Kidney tubule cell (primary cell): ENCODE results near the gene RYR2.
"Not testable (repeated sequence)": the region's sequence is repeated elsewhere in the genome, so short reads cannot be mapped to it uniquely, and the experiment has no call there.

Source experiments
- DNase-seq: peaks from one replicate; pipeline ENCODE4 v3.0.0-alpha.2; 2018; ENCODE audit warnings: low spot score

Gene RYR2

DNA sequence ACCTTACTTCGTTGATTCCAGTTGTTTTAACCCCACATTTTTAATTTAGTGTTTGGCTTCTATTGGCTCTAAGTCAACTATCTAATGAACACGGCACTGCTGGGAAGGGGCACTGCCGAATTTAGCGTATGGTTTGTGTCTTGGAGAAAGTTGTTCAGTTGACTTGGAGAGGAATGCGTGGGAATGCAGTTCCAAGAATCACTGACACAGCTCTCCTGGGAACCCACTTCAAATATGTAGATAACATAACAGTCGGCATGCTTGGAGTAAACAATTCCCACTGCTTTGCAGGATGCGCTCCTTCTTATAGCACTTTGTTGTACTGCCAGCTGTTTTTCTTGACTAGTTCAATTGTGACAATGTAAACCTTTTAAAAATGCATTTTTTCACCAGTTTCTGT, 104.3 kb downstream of the RYR2 start:
- no peak for DNase-seq

DNA sequence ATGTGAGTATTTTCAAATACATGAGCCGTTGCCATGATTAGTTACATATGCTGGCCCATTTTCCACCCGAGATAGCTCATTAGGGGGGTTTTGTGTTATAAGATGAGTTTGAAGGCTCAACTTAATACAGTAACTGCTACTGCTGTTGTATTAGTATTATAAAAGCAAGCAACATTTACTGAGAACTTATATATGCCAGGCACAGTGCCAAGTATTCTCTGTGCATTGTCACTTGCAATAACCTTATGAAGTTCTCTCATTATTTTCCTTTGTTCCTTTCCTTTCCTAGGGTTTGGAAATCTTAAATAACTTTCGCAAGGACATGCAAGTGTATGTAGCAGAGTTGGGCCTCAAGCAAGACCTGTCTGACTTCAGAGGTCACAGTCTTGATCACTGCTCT, 107.9 kb downstream of the RYR2 start:
- no peak for DNase-seq

DNA sequence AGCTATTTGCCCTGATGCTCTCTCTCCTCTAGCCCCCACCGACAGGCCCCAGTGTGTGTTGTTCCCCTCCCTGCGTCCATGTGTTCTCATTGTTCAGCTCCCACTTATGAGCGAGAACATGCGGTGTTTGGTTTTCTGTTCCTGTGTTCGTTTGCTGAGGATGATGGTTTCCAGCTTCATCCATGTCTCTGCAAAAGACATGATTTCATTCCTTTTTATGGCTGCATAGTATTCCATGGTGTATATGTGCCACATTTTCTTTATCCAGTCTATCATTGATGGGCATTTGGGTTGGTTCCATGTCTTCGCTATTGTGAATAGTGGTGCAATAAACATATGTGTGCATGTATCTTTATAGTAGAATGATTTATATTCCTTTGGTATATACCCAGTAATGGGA, 110.0 kb downstream of the RYR2 start:
- not testable (repeated sequence) for DNase-seq

DNA sequence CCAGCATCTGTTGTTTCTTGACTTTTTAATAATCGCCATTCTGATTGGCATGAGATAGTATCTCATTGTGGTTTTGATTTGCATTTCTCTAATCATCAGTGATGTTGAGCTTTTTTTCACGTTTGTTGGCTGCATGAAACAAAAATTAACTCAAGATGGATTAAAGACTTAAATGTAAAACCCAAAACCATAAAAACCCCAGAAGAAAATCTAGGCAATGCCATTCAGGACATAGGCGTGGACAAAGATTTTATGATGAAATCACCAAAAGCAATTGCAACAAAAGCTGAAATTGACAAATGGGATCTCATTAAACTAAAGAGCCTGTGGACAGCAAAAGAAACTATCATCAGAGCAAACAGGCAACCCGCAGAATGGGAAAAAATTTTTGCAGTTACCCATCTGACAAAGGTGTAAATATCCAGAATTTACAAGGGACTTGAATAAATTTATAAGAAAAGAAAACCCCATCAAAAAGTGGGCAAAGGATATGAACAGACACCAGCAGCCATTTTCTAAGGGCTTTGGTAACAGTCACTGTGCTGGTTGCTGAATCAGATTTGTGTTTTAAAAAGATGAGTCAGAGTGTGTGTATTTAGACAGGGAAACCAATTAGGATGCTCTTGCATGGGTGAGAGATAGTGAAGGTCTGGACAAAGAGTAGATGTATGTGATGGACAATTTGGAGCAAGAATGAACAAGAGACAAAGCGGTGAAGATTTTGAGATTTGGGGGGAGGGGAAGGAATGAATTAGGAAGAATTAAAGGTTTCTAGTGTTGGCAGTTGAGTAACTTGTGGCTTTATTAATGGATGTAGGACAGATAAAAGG, 110.7 kb downstream of the RYR2 start:
- DNase-seq: no peak

DNA sequence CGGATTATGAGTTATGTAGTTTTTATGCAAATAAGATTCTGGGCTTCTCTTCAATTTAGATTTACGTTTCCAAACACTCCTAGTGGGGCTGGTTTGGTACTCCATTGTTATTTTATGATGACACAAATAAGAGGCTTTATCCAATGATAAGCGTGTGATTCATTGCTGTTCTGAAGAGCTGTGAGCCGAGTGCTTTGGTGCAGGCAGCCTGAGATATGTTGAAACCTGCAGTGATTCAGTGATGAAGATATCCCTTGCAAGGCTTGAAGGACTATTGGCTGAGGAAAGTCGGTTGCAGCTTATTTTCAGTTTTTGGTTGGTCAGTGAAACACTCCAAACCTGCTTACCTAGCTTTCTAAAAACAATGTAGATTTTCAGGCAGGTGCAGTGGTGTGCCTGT, 112.2 kb downstream of the RYR2 start:
- no peak for DNase-seq

DNA sequence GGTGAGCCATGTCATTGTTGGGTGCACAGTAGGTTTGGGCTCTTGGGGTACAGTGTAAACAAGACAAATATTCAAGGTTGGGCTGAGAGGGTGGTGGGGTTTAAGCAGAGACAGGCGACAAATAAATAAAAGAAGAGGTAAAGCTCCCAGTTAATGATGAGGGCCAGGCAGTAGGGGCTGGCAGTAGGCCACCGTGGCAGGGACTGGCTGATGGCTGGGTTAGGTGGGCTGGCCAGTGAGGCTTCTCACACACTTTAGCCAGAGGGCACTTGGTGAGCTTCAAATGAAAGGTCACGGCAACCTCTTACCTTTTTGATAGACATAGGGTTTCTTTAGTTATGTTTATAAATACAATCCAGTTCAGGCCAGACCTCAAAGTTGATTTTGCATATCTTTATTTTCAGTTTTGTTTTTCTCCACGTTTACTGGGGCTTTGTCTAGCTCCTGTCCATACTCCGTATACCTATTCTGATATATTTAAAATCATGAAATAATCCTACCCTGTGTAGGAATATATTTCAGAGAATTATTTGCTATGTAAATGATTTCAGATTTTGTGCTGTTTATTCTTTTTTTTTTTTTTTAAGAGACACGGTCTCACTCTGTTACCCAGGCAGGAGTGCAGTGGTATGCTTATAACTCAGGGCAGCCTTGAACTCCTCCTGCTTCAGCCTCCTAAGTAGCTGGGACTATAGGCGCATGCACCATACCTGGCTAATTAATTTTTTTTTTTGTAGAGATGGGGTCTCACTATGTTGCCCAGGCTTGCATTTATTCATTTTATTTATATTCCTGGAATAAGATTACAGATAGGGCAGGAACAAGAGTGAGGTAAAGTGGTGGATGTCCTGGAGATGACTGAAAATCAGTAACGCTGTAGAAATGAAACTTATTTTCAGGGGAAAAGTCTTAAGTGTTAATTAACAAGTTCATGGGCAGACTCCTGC, 122.7 kb downstream of the RYR2 start:
- DNase-seq: no peak

DNA sequence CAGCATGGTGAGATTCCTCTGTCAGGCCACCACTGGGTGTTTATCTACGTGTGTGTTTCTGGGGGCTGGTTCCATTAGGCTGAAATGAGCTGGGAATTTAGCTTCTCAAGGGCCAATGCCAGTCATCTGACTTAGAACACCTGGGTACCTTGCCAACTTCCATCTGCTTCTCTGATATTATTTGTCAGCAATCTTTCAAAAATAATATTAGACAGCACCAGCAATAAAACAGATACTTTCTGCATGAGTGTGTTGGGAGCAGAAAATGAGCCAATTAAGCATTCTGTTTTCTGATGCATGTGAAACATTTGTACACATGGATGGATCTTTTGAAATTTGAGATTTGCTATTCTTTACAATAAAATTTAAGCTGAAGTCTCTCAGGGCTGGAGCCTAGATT, 124.1 kb downstream of the RYR2 start:
- no peak for DNase-seq

DNA sequence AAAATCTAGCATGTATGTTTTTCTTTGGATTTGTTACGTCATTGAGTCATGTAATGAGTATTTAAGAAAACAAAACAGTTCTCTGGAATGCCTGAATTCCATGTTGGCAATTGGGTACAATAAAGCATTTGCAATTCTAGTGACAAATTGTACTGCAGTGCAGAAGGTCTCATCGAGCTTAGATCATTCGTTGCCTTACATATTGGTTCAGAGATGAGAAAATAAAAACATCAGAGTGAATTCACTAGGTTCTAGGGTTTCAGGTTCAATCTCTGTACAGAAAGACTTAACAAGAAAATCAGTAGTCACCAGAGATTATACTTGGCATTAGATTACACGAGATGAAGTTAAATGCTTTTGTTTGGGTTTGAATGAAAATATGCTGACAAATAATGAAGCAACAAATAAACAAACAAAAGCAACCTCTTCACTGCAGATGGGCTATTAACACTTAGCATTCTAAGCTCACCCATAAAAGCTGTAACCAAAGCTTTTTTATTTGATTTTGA, 124.7 kb downstream of the RYR2 start:
- DNase-seq: no peak

DNA sequence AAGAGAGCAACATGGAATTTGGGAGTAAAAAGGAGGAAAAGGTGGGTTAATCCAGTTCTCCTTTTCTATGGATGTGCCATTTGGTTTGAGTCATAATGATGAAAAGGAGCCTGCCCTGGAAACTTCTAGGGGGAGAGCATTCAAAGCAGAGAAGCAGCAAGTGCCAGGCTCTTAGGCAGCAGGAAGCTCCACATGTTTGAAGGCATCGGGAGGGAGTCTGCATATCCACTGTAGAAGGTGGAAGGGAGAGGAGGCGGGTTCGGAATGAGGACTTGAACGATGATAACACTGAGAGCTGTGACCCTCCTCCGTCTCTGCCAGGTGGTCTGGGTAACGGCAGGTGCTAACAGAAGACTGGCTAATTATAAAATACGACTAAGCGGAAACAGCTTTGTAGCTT, 128.2 kb downstream of the RYR2 start:
- no peak for DNase-seq

DNA sequence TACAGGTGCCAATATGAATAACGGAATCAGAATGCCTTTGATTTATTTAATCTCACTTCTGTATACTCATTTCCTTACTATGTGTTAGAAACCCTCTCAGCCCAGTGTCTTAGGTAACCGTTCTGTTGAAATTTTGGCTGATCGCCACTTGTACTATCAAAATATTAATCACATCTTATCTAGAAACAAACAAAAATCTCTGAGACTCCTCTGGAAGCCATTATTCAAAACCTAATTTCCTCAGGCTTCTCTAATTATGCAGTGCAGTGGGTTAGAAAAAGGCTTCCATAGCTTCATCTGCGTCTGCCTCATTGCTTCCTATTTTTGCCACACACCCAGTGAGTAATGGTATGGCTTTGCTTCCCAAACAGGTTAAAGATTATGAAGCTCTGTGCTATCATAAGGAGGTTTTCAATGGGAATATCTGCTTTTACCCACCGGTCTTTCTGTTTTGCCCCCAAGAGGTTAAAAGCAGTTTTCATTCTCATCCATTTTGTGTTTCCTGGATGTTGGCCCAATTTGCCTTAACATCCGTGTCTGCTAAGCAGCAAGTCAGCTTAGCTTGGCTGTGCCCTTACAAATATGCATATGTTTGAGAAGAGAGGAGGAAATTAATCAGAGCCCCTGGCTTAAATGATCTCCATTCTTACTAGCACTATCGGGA, 129.6 kb downstream of the RYR2 start:
- DNase-seq: no peak

DNA sequence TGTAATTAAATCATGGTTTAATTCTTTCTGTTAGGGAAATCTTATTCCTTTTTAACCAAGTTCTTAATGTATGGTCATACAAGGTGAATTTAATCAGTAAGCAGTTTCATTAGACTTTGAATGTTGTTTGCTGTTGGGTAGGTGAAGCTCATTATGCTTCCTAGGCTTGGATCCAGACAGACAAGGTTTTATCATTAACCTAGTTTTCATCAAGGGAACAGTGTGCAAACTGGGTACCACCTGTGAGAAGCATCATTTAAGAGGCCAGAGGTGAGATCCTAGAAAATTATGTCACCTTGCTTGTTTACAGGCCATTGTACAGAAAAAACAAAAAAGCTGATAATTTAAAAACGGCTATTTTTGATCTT, 130.1 kb downstream of the RYR2 start:
- no peak for DNase-seq

DNA sequence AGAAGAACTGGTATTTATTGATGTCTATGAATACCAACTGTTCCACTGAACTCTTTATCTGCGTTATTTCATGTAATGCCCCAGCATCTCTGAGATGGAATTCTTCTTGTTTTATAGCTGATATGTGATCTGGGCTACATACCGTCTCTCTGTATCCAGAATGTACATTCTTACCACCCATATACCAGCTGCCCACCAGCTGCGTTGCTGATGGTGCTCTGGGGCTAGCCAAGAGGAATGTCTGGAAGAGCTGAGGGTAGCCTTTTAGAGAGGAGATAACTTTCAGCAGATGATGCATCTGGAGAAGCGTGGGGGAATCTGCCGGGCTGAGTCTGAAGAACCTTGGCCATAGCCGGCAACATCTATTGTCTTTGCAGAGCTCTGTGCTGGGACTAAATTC, 137.5 kb downstream of the RYR2 start:
- DNase-seq: no peak

DNA sequence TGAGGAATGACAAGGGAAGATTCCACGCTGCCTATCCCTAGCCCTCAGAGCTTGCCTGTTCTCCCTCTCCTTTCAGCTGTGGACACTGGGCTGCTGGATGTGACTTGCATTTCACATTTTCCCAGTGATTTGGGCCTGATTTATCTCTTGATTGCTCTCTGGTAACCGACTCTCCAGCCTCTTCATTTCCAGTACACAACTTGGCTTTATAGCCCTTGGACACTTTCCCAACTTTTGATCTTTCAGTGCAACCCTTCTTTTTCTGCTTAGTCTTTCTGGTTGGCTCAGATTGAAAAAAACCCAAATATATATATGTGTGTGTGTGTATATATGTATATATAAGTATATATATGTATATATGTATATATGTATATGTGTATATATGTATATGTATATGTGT, 138.3 kb downstream of the RYR2 start:
- no peak for DNase-seq

DNA sequence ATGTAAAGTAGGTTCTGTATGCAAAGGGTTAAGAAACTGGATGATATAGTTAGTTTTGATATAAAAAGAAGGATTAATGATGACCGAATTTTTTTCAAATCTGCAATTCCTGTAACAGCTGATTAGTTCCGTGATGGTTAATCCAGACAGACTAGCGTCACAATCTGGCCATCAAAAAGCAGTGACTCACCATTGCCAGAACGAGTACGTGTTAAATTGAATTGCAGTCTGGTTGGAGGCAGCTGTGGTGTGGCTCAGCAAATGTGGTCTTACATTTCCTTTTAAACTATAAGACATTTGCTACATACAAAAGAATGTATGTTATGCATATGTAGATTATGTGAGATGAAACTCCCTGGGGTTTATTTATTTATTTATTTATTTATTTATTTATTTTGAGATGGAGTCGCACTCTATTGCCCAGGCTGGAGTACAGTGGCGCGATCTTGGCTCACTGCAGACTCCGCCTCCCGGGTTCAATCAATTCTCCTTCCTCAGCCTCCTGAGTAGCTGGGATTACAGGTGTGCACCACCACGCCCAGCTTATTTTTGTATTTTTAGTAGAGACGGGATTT, 139.8 kb downstream of the RYR2 start:
- DNase-seq: no peak

DNA sequence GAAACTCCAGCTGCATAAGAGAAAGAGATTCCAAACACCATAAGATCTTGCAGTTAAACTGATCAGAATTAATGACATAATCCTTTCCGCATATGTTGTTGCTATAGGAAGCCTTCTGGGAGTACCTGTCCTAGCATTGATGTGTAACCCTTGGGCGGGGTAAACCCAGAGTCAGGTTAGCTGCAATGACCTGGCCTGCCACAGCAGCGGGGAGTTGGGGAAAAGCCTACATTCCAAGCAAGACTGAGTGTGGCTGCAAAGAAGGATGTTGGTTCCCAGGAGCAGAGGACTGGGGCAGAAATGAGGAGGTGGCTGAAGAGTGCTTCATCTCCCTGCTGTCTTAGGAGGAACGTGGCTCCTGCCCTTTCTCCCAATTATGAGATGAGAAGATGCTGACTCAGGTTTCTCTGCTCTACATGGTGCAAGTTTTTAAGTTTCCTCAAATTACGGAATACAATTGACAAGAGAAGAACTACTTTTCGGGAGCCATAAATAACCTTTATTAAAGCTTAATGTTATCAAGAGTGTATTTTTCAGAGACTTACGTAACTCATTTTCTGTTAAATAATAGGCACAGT, 142.1 kb downstream of the RYR2 start:
- DNase-seq: no peak

DNA sequence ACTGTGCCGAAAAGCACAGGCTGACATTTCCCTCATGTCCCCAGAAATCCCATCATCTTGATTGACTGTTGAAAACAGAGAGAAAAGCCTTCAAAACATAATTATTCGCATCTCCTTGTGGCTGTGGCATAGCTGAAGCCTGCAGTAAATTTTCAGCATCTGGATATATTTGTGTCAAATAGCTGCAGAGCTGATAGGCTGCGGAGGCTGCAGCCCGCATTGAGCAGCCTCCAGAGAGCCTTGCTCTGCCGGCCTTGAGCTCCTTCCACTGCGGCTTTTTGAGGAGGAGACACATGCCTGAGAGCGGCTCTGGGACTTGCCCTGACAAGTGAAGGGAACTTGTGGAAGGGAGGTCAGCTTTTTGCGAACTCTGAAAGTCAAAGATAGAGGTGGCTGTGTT, 144.7 kb downstream of the RYR2 start:
- DNase-seq: no peak

DNA sequence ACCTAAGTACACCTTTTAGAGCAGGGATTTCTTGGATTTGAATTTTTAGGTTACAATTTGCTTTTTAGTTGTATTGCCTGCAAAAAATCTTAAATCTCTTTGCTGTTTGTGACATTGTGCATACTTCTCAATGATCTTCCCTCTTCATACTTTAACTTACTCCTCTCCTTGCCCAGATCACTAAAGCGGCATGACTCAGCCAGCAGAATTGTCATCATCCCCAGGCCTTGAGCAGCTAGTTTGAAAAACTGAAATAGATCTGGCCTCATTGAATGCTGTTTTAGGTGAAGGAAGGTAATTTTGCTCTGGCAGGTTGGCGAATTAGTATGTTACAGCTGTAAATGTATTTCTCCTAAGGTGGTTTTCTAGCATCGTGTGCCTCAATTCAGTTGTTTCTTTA, 145.9 kb downstream of the RYR2 start:
- DNase-seq: no peak

DNA sequence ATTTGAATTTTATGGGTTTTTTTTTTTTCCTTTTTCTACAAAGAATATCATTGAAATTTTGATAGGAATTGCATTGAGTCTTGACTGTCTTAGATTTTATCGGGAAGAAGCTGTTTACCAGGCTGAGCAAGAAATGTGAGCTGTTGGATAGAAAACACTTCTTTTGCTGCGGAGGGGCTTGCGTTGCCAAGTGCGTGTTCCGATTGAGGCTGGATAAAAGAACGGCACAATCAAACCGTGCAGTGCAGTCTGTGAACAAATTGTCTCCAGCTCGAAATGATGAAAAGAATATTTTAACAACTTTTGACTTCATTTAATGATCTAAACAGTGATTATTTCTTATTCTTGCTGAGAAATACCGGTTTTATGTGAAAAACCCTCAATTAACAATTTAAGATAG, 149.4 kb downstream of the RYR2 start:
- DNase-seq: no peak

DNA sequence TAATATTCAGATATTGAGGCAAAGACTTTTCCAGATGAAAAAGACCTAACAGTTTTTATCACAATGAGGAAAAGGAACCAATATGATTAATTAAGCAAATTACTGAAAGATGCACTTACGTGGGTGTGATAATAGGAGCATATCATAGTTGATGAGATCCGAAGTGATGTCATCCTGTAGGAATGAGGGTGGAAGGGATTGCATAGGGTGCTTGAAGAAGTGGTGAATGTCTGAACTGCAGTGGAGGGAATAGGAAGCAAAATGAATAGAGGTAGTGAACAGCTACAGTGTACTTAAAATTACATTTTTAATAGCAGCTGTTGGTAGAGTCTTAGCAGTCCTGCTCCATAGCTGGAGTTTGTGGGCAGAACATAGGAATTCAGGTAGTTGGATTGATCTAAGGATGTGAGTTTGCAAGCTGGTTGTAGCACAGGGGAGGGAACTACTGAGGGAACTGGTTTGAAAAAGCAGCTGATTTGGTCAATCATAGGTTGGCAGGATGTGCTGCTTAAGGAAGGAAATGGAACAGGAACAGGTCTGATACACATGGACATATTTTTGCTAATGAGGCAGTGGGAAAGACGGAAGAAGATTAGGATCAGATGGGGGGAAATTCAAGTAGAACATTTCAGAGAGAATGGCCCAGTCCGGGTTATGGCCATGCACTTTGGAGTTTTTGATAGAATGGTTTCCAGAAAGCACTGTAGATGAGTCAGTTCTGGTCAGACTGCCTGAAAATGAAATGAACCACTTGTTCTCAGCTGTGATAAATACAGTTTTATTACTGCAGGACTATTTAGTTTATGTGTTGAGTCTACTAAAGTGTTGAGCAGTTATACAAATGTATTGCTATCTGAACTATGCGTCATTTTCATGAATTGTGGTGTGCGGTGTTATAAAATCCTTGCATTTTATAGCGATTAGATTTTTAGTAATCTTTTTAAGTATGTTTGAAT, 155.8 kb downstream of the RYR2 start:
- DNase-seq: no peak

DNA sequence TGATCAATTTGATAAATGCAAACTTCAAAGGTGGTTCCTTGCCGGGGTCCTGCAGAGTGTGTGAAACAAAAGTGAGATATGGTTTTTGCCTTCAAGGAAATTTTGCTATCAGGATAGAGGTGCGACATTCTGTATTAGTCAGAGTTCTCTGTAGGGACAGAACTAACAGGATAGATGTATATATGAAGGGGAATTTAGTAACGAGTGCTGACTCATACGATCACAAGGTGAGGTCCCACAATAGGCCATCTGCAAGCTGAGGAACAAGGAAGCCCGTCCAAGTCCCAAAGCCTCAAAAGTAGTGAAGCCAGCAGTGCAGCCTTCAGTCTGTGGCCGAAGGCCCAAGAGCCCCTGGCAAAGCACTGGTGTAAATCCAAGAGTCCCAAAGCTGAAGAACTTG, 157.0 kb downstream of the RYR2 start:
- DNase-seq: no peak

DNA sequence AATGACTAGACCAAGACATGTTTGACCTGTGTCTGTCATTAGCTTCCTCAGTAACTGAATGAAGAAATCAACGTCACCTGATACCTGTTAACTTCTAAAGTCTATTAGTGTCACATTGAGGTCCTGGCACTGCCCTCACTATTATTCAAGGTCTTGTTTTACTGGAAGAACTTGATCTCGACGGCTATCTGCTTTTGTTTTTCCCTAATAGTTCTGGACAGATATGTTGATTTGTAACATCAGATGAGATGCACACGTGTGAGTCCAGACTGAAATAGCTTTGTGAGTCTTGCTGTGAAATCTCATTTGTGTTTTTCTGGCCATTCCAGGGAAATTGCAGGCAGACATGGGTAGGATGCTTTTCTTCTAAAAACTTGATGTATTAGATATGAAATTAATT, 159.2 kb downstream of the RYR2 start:
- DNase-seq: no peak
